ENCODE measurements around the gene USP5. TPM values are rescaled to one million over a fixed set of nuclear protein-coding genes. Genes with fewer than 3 reads are reported as not detected.
A peak's percentile ranks its signal among the peaks of the same experiment; 100 is the strongest.
"Not testable (repeated sequence)": the region's sequence is repeated elsewhere in the genome, so short reads cannot be mapped to it uniquely, and the experiment has no call there.

Gene USP5
- total RNA-seq, 1 experiment from 2014 or later: 175 TPM

DNA sequence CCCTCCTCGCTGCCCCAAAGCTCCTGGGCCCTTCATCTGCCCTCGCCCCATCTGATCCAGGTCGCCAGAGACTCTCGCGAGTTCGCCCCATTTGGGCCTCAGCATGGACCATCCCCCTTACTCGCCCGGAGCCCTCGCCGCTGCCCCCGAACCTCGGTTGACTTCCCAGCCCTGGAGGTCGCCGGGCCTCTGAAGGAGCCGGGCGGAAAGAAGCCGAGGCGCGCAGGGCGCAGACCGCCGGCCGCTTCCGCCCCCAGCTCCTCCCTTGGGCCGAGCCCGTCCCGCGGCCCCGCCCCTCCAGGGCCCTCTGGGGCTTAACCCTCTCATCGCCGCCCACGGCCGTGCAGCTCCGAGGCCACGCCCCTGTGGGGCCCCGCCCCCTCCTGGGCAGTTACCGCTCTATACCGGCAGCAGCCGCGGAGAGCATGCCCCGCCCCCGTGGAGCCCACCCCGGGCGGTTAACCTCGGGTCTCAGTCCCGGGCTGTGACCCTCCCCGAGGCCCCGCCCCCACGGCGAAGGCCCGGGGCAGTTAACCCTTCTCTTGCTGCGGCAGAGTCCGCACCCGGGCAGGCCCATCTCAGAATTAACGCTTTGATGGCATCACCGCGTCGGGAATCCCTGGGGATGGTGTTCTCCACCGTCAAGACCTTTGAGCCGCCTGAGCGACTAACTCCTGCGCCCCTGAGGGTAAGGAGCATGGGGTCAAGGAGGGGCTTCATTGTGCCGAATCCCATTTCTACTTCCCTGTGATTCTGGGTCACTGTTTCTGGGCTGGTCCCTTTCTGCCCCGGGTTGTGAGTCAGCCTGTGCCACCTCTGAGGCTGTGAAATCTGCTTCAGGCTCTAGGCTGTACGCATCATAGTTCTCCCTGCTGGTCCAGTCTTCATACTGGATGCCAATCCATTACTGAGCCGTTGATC is 21.4 kb downstream of the USP5 start, which contains the start of gene SPSB2 (continued):
- TF ChIP-seq, protein P1, sequence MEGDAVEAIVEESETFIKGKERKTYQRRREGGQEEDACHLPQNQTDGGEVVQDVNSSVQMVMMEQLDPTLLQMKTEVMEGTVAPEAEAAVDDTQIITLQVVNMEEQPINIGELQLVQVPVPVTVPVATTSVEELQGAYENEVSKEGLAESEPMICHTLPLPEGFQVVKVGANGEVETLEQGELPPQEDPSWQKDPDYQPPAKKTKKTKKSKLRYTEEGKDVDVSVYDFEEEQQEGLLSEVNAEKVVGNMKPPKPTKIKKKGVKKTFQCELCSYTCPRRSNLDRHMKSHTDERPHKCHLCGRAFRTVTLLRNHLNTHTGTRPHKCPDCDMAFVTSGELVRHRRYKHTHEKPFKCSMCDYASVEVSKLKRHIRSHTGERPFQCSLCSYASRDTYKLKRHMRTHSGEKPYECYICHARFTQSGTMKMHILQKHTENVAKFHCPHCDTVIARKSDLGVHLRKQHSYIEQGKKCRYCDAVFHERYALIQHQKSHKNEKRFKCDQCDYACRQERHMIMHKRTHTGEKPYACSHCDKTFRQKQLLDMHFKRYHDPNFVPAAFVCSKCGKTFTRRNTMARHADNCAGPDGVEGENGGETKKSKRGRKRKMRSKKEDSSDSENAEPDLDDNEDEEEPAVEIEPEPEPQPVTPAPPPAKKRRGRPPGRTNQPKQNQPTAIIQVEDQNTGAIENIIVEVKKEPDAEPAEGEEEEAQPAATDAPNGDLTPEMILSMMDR (IDR thresholded peaks at IDR 0.05 in 2 of 3, conservative IDR thresholded peaks at IDR 0.05 in 1 of 3; ENCODE audit: borderline replicate concordance in 1 of 3, insufficient read depth in 1 of 3, low read depth in 2 of 3, low read length in 2 of 3): no peak
- TF ChIP-seq FOSL1 (IDR thresholded peaks at IDR 0.05; ENCODE audit: low read depth) (no peak), RAD21 (IDR thresholded peaks at IDR 0.05; ENCODE audit: low read depth) (no peak), POLR2AphosphoS5 (IDR thresholded peaks at IDR 0.05; ENCODE audit: low read depth, low read length) (peak; percentile 87), CEBPB (IDR thresholded peaks at IDR 0.05; ENCODE audit: low read depth) (no peak), YY1 (IDR thresholded peaks at IDR 0.05; ENCODE audit: extremely low read depth, insufficient replicate concordance, low read depth, low read length) (no peak)

DNA sequence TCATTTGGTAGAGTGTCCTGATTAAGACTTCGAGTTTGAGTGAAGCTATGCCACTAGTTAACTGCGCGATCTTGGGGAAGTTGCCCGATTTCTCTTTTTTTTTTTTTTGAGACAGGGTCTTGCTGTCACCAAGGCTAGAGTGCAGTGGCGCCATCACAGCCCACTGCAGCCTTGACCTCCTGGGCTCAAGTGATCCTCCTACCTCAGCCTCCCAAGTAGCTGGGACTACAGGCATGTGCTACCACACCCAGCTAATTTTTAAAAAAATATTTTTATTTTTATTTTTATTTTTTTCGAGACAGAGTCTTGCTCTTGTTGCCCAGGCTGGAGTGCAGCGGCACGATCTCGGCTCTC is 22.0 kb downstream of the USP5 start:
- H4K20me1 ChIP-seq (ENCODE audit: insufficient read depth); H3K9me3 ChIP-seq (ENCODE audit: control insufficient read depth in 1 of 2, insufficient read depth in 1 of 2, low read depth in 1 of 2, low read length in 2 of 2); H3K9me2 ChIP-seq (ENCODE audit: insufficient read depth); ATAC-seq; RAD21 ChIA-PET (ENCODE audit: low non-redundant PET in 1 of 2, low total read pairs in 2 of 2, uncharacterized antibody in 2 of 2, unreplicated experiment in 2 of 2); DNase-seq (ENCODE audit: low read depth, low spot score); H3K27me3 ChIP-seq (ENCODE audit: insufficient read depth, low read length); BruUV-seq (replicated peaks); H2AFZ ChIP-seq (ENCODE audit: low read depth, low read length, poor library complexity, severe bottlenecking): not testable (repeated sequence)
- ChIA-PET POLR2A (interaction anchor here (10.9 kb wide), 1 partner anchor 22 kb away, joined by 186 read pairs; the partner anchor contains the start of genes CDCA3 and USP5), CTCF (interaction anchor here (3.4 to 4.1 kb wide), 2 partner anchors 18 to 52 kb away, joined by 30 read pairs; no protein-coding TSS in a partner anchor)
- H3K4me2 ChIP-seq (ENCODE audit: low read length): peak overlapping the region; percentile 92
- H3K4me3 ChIP-seq (replicated peaks in 1 of 2; ENCODE audit: low read depth in 1 of 2, low read length in 2 of 2): peak overlapping the region; percentile 73 to 92
- peak overlapping the region; percentile 78 for H3K27ac ChIP-seq (ENCODE audit: low read depth, low read length)
- H3K9ac ChIP-seq (ENCODE audit: low read length): peak overlapping the region; percentile 86
- H3K36me3 ChIP-seq (ENCODE audit: control insufficient read depth in 1 of 2, insufficient read depth in 2 of 2, low read length in 2 of 2): peaks cover 8 to 28% of the 10 kb centered on the region in 2 experiments; a peak in 3 of 4 replicates
- intact Hi-C loops (cut with micrococcal nuclease): loop anchor here (5.0 kb wide), 2 partner anchors 53 to 763 kb away; partner anchors contain the start of gene ATN1
- peaks cover 20 to 43% of the 10 kb centered on the region in 2 experiments for H3K4me1 ChIP-seq (ENCODE audit: control insufficient read depth in 1 of 2, insufficient read depth in 2 of 2, low read length in 2 of 2)
- peaks cover 37% of the 10 kb centered on the region for H3K79me2 ChIP-seq (ENCODE audit: insufficient read depth, low read length)

DNA sequence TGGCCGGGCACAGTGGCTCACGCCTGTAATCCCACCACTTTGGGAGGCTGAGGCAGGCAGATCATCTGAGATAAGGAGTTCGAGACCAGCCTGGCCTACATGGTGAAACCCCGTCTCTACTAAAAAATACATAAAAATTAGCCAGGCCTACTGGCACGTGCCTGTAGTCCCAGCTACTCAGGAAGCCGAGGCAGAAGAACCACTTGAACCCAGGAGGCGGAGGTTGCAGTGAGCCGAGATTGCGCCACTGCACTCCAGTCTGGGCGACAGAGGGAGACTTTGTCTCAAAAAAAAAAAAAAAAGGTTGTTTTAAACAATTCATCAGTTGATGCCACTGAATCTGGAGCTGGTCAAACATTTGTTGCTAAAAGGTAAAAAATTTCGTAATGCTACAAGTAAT is 27.9 kb downstream of the USP5 start:
- ATAC-seq; intact Hi-C loops (cut with micrococcal nuclease); H3K4me3 ChIP-seq (replicated peaks in 1 of 2; ENCODE audit: low read depth in 1 of 2, low read length in 2 of 2); H2AFZ ChIP-seq (ENCODE audit: low read depth, low read length, poor library complexity, severe bottlenecking); H3K9ac ChIP-seq (ENCODE audit: low read length); DNase-seq (ENCODE audit: low read depth, low spot score); BruUV-seq (replicated peaks); H3K36me3 ChIP-seq (ENCODE audit: control insufficient read depth in 1 of 2, insufficient read depth in 2 of 2, low read length in 2 of 2); H4K20me1 ChIP-seq (ENCODE audit: insufficient read depth); RAD21 ChIA-PET (ENCODE audit: low non-redundant PET in 1 of 2, low total read pairs in 2 of 2, uncharacterized antibody in 2 of 2, unreplicated experiment in 2 of 2); H3K9me2 ChIP-seq (ENCODE audit: insufficient read depth); H3K27me3 ChIP-seq (ENCODE audit: insufficient read depth, low read length); H3K79me2 ChIP-seq (ENCODE audit: insufficient read depth, low read length); H3K9me3 ChIP-seq (ENCODE audit: control insufficient read depth in 1 of 2, insufficient read depth in 1 of 2, low read depth in 1 of 2, low read length in 2 of 2): not testable (repeated sequence)
- Histone ChIP-seq H3K4me1 (ENCODE audit: control insufficient read depth in 1 of 2, insufficient read depth in 2 of 2, low read length in 2 of 2) (peaks cover 12 to 22% of the 10 kb centered on the region in 2 experiments), H3K4me2 (ENCODE audit: low read length) (peak overlapping the region; percentile 21; the same call in 1 of the 2 replicates), H3K27ac (ENCODE audit: low read depth, low read length) (peak overlapping the region; percentile 58; the same call in 1 of the 2 replicates)
- ChIA-PET POLR2A (interaction anchor here (1.0 to 1.2 kb wide), 2 partner anchors 46 to 64 kb away, joined by 3 to 6 read pairs; partner anchors contain the start of genes C12orf57 and RNU7-1), CTCF (interaction anchor here (0.6 to 4.2 kb wide), 2 partner anchors 11 to 120 kb away, joined by 3 to 24 read pairs; no protein-coding TSS in a partner anchor)
